K562 (cell line): ENCODE results near the gene EHBP1L1. TPM values are rescaled to one million over a fixed set of nuclear protein-coding genes. Genes with fewer than 3 reads are reported as not detected.

Source experiments
- ARID3A ChIP-seq: IDR thresholded peaks from 2 replicates; pipeline ENCODE4 v1.6.1; 2012; ENCODE audit warnings: low read depth, low read length, improper control_type of control experiment, borderline replicate concordance
- CTCF ChIP-seq, 3 experiments: IDR thresholded peaks in 2 of 3; conservative IDR thresholded peaks in 1 of 3; 2 replicates each; pipeline ENCODE4 v1.5.1; 2011 to 2012; ENCODE audit warnings: low read length in 3 of 3, mild to moderate bottlenecking in 3 of 3, control low read depth in 2 of 3, improper control_type of control experiment in 1 of 3, inconsistent platforms in 1 of 3, low read depth in 1 of 3, mixed read lengths in 1 of 3, moderate library complexity in 1 of 3; ENCODE audit not compliant: insufficient read depth in 2 of 3
- ELF2 ChIP-seq: fragments of 250-450 bp; sonication (Bioruptor Pico); IDR thresholded peaks from 2 replicates; pipeline ENCODE4 v1.5.0; 2021; ENCODE audit warnings: mild to moderate bottlenecking
- ETV1 ChIP-seq: fragments of 450-650 bp; conservative IDR thresholded peaks from 2 replicates; pipeline ENCODE4 v1.6.1; 2016; ENCODE audit warnings: missing genetic modification characterization, control low read depth, low read depth, missing compliant biosample characterization
- ETV5 ChIP-seq: sonication (generic); formaldehyde crosslinking; IDR thresholded peaks from 2 replicates; pipeline ENCODE4 v1.4.0; 2020; ENCODE audit warnings: low read depth, mild to moderate bottlenecking, missing genetic modification reagents
- PURB ChIP-seq: sonication (generic); formaldehyde crosslinking; IDR thresholded peaks from 2 replicates; pipeline ENCODE4 v1.9.0; 2021; ENCODE audit warnings: low read depth, mild to moderate bottlenecking, missing genetic modification reagents
- RNF2 ChIP-seq: sonication (generic); IDR thresholded peaks from 2 replicates; pipeline ENCODE4 v1.6.1; 2016
- ZMIZ1 ChIP-seq, 2 experiments: fragments of 150-350 bp in 1 of 2; IDR thresholded peaks; 2 replicates each; pipeline ENCODE4 v1.6.1; 2012 to 2016; ENCODE audit warnings: low read depth in 2 of 2, low read length in 2 of 2, mild to moderate bottlenecking in 1 of 2, moderate library complexity in 1 of 2
- ZNF263 ChIP-seq: sonication (generic); formaldehyde crosslinking; IDR thresholded peaks from 2 replicates; pipeline ENCODE4 v1.8.0; 2022; ENCODE audit warnings: mild to moderate bottlenecking, missing genetic modification reagents, borderline replicate concordance
- ZNF830 ChIP-seq: fragments of 250-450 bp; sonication (Bioruptor Pico); IDR thresholded peaks from 2 replicates; pipeline ENCODE4 v1.5.0; 2021; ENCODE audit warnings: mild to moderate bottlenecking
- polyA plus RNA-seq, 8 experiments: library from polyadenylated mRNA; depleted of rRNA in 4 of 8; stranded (reverse) in 5 of 8; unstranded in 3 of 8; fragments of >200 nt; fragmentation: Nextera tagmentation in 2 of 8; fragmentation: Illumina TruSeq in 1 of 8; extraction: Ambion mirVana in 2 of 8; extraction: Trizol in 1 of 8; gene quantifications; 2 replicates each; pipeline versions ENCODE4 v1.2.1 to v1.2.3, GENCODE V29; 2011 to 2014; ENCODE audit warnings: inconsistent platforms in 1 of 8, missing spikeins in 1 of 8
- total RNA-seq, 7 experiments: library from RNA; depleted of rRNA in 6 of 7; stranded (reverse); fragments of >200 nt in 6 of 7; fragmentation: Illumina TruSeq in 2 of 7; extraction: Trizol in 2 of 7; gene quantifications; 2 replicates each; pipeline versions ENCODE4 v1.2.1 to v1.2.3, GENCODE V29; 2011 to 2021; ENCODE audit warnings: low replicate concordance in 1 of 7

Gene EHBP1L1
- total and polyA plus RNA-seq, 9 of the 15 experiments (the other 6 are each of a cell fraction or from before 2014, with no cell fraction given), result 0.03 to 87.1 (median 26.3) TPM

- TF ChIP-seq ZMIZ1 (IDR thresholded peaks at IDR 0.05; ENCODE audit: low read depth in 2 of 2, low read length in 2 of 2) (peak in 1 of 2 experiments; percentile 43; a peak in 1 of 4 replicates), PURB (CRISPR knock-in tag) (no peak), ETV5 (CRISPR knock-in tag) (peak; percentile 39; the same call in 1 of the 2 replicates), ZNF830 (CRISPR knock-in tag) (no peak), CTCF (IDR thresholded peaks at IDR 0.05 in 2 of 3, conservative IDR thresholded peaks at IDR 0.05 in 1 of 3; ENCODE audit: insufficient read depth in 2 of 3, low read depth in 1 of 3, low read length in 3 of 3) (peak; percentile 88 to 94 (median 92)), ETV1 (no peak), ZNF263 (peak; percentile 32; the same call in 1 of the 2 replicates), ARID3A (no peak), ELF2 (CRISPR knock-in tag) (peak; percentile 27), RNF2 (no peak)
These were observed 35.4 kb upstream of the EHBP1L1 start (continued) for GRCh38 chr11:65540290-65541092.
